HepG2 (cell line): ENCODE data around the gene ELANE. TPM values are rescaled to one million over a fixed set of nuclear protein-coding genes. Genes with fewer than 3 reads are reported as not detected.

Source experiments
- ARID2 ChIP-seq: sonication (generic); formaldehyde crosslinking; IDR thresholded peaks from 2 replicates; pipeline ENCODE4 v1.8.1; 2022; ENCODE audit warnings: mild to moderate bottlenecking, missing genetic modification reagents, borderline replicate concordance
- BATF2 ChIP-seq: sonication (generic); formaldehyde crosslinking; IDR thresholded peaks from 2 replicates; pipeline ENCODE4 v1.8.0; 2022; ENCODE audit warnings: mild to moderate bottlenecking, missing genetic modification reagents, moderate library complexity
- CEBPZ ChIP-seq: IDR thresholded peaks from 2 replicates; pipeline ENCODE4 v1.6.1; 2012; ENCODE audit warnings: low read length, improper control_type of control experiment
- FOXC1 ChIP-seq: sonication (generic); formaldehyde crosslinking; IDR thresholded peaks from 2 replicates; pipeline ENCODE4 v1.8.0; 2022; ENCODE audit warnings: mild to moderate bottlenecking, missing genetic modification reagents, borderline replicate concordance
- GTF2F1 ChIP-seq: fragments of 150-350 bp; IDR thresholded peaks from 2 replicates; pipeline ENCODE4 v1.6.1; 2014; ENCODE audit warnings: low read length
- HIVEP1 ChIP-seq: sonication (generic); formaldehyde crosslinking; IDR thresholded peaks from 2 replicates; pipeline ENCODE4 v1.4.0; 2020; ENCODE audit warnings: mild to moderate bottlenecking, missing genetic modification reagents
- KLF9 ChIP-seq: IDR thresholded peaks from 2 replicates; pipeline ENCODE4 v1.6.1; 2016; ENCODE audit warnings: low read depth
- NFYB ChIP-seq: sonication (generic); formaldehyde crosslinking; IDR thresholded peaks from 2 replicates; pipeline ENCODE4 v1.4.0; 2020; ENCODE audit warnings: missing genetic modification reagents
- NPAS2 ChIP-seq: sonication (generic); formaldehyde crosslinking; IDR thresholded peaks from 2 replicates; pipeline ENCODE4 v1.8.0; 2022; ENCODE audit warnings: mild to moderate bottlenecking, missing genetic modification reagents, borderline replicate concordance
- POLR2AphosphoS2 ChIP-seq: IDR thresholded peaks from 2 replicates; pipeline ENCODE4 v1.6.1; 2011; ENCODE audit warnings: low read depth, low read length, improper control_type of control experiment
- POLR2AphosphoS5 ChIP-seq: IDR thresholded peaks from 2 replicates; pipeline ENCODE4 v1.6.1; 2012; ENCODE audit warnings: low read depth, low read length
- POLR2G ChIP-seq: fragments of 200-400 bp; formaldehyde crosslinking; IDR thresholded peaks from 2 replicates; pipeline ENCODE4 v1.6.1; 2018; ENCODE audit warnings: mild to moderate bottlenecking, low read depth, low read length, moderate library complexity
- RBFOX2 ChIP-seq: fragments of 200-400 bp; formaldehyde crosslinking; IDR thresholded peaks from 2 replicates; pipeline ENCODE4 v1.6.1; 2017; ENCODE audit warnings: low read depth, mild to moderate bottlenecking, low read length
- RBM22 ChIP-seq: fragments of 200-400 bp; formaldehyde crosslinking; optimal IDR thresholded peaks from 2 replicates; pipeline ENCODE3; 2017; ENCODE audit warnings: mild to moderate bottlenecking, low read length, moderate library complexity
- SALL1 ChIP-seq: sonication (generic); formaldehyde crosslinking; IDR thresholded peaks from 2 replicates; pipeline ENCODE4 v1.8.0; 2022; ENCODE audit warnings: mild to moderate bottlenecking, missing genetic modification reagents
- ZIK1 ChIP-seq: sonication (generic); formaldehyde crosslinking; IDR thresholded peaks from 2 replicates; pipeline ENCODE4 v1.5.0; 2020; ENCODE audit warnings: mild to moderate bottlenecking, low read depth, missing genetic modification reagents, borderline replicate concordance
- ZNF232 ChIP-seq: sonication (generic); formaldehyde crosslinking; IDR thresholded peaks from 2 replicates; pipeline ENCODE4 v1.4.0; 2020; ENCODE audit warnings: missing genetic modification reagents, borderline replicate concordance
- ZNF280D ChIP-seq: sonication (generic); formaldehyde crosslinking; IDR thresholded peaks from 2 replicates; pipeline ENCODE4 v1.5.1; 2020; ENCODE audit warnings: mild to moderate bottlenecking, missing genetic modification reagents
- ZNF468 ChIP-seq: sonication (generic); formaldehyde crosslinking; IDR thresholded peaks from 2 replicates; pipeline ENCODE4 v1.8.0; 2022; ENCODE audit warnings: mild to moderate bottlenecking, moderate library complexity, missing genetic modification reagents
- ZNF530 ChIP-seq: sonication (generic); formaldehyde crosslinking; IDR thresholded peaks from 2 replicates; pipeline ENCODE4 v1.5.0; 2020; ENCODE audit warnings: low read depth, mild to moderate bottlenecking, missing genetic modification reagents
- ZNF598 ChIP-seq: sonication (generic); formaldehyde crosslinking; IDR thresholded peaks from 2 replicates; pipeline ENCODE4 v1.5.1; 2020; ENCODE audit warnings: mild to moderate bottlenecking, missing genetic modification reagents, borderline replicate concordance
- ZNF737 ChIP-seq: sonication (generic); formaldehyde crosslinking; IDR thresholded peaks from 2 replicates; pipeline ENCODE4 v1.5.0; 2020; ENCODE audit warnings: missing genetic modification reagents, mild to moderate bottlenecking, borderline replicate concordance
- ZNF878 ChIP-seq: sonication (generic); formaldehyde crosslinking; IDR thresholded peaks from 2 replicates; pipeline ENCODE4 v1.8.1; 2023; ENCODE audit warnings: mild to moderate bottlenecking, missing genetic modification reagents, moderate library complexity
- ZNF879 ChIP-seq: sonication (generic); formaldehyde crosslinking; IDR thresholded peaks from 2 replicates; pipeline ENCODE4 v1.8.1; 2023; ENCODE audit warnings: missing genetic modification reagents
- polyA plus RNA-seq, 8 experiments: library from polyadenylated mRNA; depleted of rRNA in 3 of 8; stranded (reverse) in 7 of 8; unstranded in 1 of 8; fragments of >200 nt; fragmentation: Illumina TruSeq in 4 of 8; extraction: Trizol in 4 of 8; gene quantifications; 2 replicates each; pipeline versions ENCODE4 v1.2.1 to v1.2.3, GENCODE V29; 2011 to 2016; ENCODE audit warnings: low read depth in 4 of 8, missing spikeins in 1 of 8, mixed read lengths in 1 of 8; ENCODE audit not compliant: insufficient read depth in 1 of 8
- total RNA-seq, 5 experiments: library from RNA; depleted of rRNA; stranded (reverse); fragments of >200 nt; fragmentation: Illumina TruSeq; extraction: Trizol; gene quantifications; 2 replicates each; pipeline ENCODE4 v1.2.3, GENCODE V29; 2016; ENCODE audit warnings: low read depth in 1 of 5

Gene ELANE
- total and polyA plus RNA-seq, 2 of the 13 experiments (the other 11 are each of a cell fraction or from before 2014, with no cell fraction given), result not detected

- TF ChIP-seq FOXC1 (CRISPR knock-in tag), result no peak
- no peak for TF ChIP-seq BATF2 (CRISPR knock-in tag)
- TF ChIP-seq ZNF737, result no peak
- no peak for TF ChIP-seq CEBPZ
- peak; percentile 8; the same call in 1 of the 2 replicates for TF ChIP-seq POLR2AphosphoS5
- TF ChIP-seq HIVEP1 (CRISPR knock-in tag), result no peak
- no peak for TF ChIP-seq GTF2F1
- no peak for TF ChIP-seq NPAS2 (CRISPR knock-in tag)
- TF ChIP-seq ZNF280D (CRISPR knock-in tag), result no peak
- no peak for TF ChIP-seq NFYB (CRISPR knock-in tag)
- TF ChIP-seq ZNF232 (CRISPR knock-in tag), result no peak
- peak; percentile 79 for TF ChIP-seq RBFOX2
- TF ChIP-seq POLR2AphosphoS2, result peak; percentile 1; the same call in 1 of the 2 replicates
- no peak for TF ChIP-seq ZIK1 (CRISPR knock-in tag)
- TF ChIP-seq POLR2G, result 0 out of 2 replicates have a peak, but pooled peaks have one; percentile 1
- TF ChIP-seq ZNF878 (CRISPR knock-in tag), result no peak
- peak; percentile 86 for TF ChIP-seq RBM22
- no peak for TF ChIP-seq ZNF598 (CRISPR knock-in tag)
- no peak for TF ChIP-seq ZNF468
- no peak for TF ChIP-seq KLF9 (CRISPR knock-in tag)
- no peak for TF ChIP-seq ZNF879 (CRISPR knock-in tag)
- no peak for TF ChIP-seq ARID2
- no peak for TF ChIP-seq SALL1 (CRISPR knock-in tag)
- no peak for TF ChIP-seq ZNF530 (CRISPR knock-in tag)
Measured at GRCh38 chr19:805600-806550, 46.2 kb upstream of the ELANE start (continued).
